Measurements from ENCODE around the gene BMPR1A. TPM values are rescaled to one million over a fixed set of nuclear protein-coding genes. Genes with fewer than 3 reads are reported as not detected.

The BMPR1A gene
- total RNA-seq, 1 donor from 2014 or later: 3.0 TPM

- DNase-seq (ENCODE audit: low read depth, low spot score): no peak
Measured at GRCh38 chr10:86954681-86955500, 198.5 kb downstream of the BMPR1A start.

- DNase-seq (ENCODE audit: low read depth, low spot score): no peak
Measured at GRCh38 chr10:86955501-86956194, 199.2 kb downstream of the BMPR1A start.

- no peak for DNase-seq (ENCODE audit: low read depth, low spot score)
Measured at GRCh38 chr10:86956195-86956847, 199.9 kb downstream of the BMPR1A start.

- DNase-seq (ENCODE audit: low read depth, low spot score): no peak
Measured at GRCh38 chr10:86956848-86957448, 200.5 kb downstream of the BMPR1A start.

- DNase-seq (ENCODE audit: low read depth, low spot score): peak; percentile 71
Measured at GRCh38 chr10:86957471-86958115, 201.2 kb downstream of the BMPR1A start, which contains the start of gene MMRN2. Gene MMRN2, minus strand, starts transcription at chr10:86957615. Its CDS starts 74 bp downstream, at chr10:86957541.

GRCh38 chr10:86958116-86958900, 201.9 kb downstream of the BMPR1A start, which contains the start of gene SNCG:
Gene SNCG, plus strand, starts transcription at chr10:86958599. Its CDS starts 99 bp downstream, at chr10:86958698.
- no peak for DNase-seq (ENCODE audit: low read depth, low spot score)

- no peak for DNase-seq (ENCODE audit: low read depth, low spot score)
Measured at GRCh38 chr10:86958901-86959736, 202.7 kb downstream of the BMPR1A start.

- DNase-seq (ENCODE audit: low read depth, low spot score): no peak
Measured at GRCh38 chr10:86959737-86960002, 203.3 kb downstream of the BMPR1A start.

GRCh38 chr10:86960003-86960862, 203.8 kb downstream of the BMPR1A start:
- peak; percentile 72 for DNase-seq (ENCODE audit: low read depth, low spot score)

GRCh38 chr10:86960863-86961434, 204.5 kb downstream of the BMPR1A start:
- no peak for DNase-seq (ENCODE audit: low read depth, low spot score)

GRCh38 chr10:86961481-86962091, 205.2 kb downstream of the BMPR1A start:
- DNase-seq (ENCODE audit: low read depth, low spot score): no peak

GRCh38 chr10:86962136-86962980, 205.9 kb downstream of the BMPR1A start:
- no peak for DNase-seq (ENCODE audit: low read depth, low spot score)

GRCh38 chr10:86962981-86963310, 206.5 kb downstream of the BMPR1A start:
- DNase-seq (ENCODE audit: low read depth, low spot score): no peak

- DNase-seq (ENCODE audit: low read depth, low spot score): no peak
Measured at GRCh38 chr10:86963341-86963919, 207.0 kb downstream of the BMPR1A start.

- DNase-seq (ENCODE audit: low read depth, low spot score): no peak
Measured at GRCh38 chr10:86964061-86964846, 207.8 kb downstream of the BMPR1A start.

GRCh38 chr10:86964847-86965190, 208.4 kb downstream of the BMPR1A start:
- no peak for DNase-seq (ENCODE audit: low read depth, low spot score)

Measured in pulmonary artery endothelial cell (primary cell).